NCI-H526 treated with DMSO at 0.1 percent for 48 hours (cell line): ENCODE data around the gene SYT8.
"Not testable (repeated sequence)": the region's sequence is repeated elsewhere in the genome, so short reads cannot be mapped to it uniquely, and the experiment has no call there.

Experiments used
- DNase-seq: peaks from one replicate; lab custom pipeline; 2025; lab: John Stamatoyannopoulos, UW

SYT8 gene, protein sequence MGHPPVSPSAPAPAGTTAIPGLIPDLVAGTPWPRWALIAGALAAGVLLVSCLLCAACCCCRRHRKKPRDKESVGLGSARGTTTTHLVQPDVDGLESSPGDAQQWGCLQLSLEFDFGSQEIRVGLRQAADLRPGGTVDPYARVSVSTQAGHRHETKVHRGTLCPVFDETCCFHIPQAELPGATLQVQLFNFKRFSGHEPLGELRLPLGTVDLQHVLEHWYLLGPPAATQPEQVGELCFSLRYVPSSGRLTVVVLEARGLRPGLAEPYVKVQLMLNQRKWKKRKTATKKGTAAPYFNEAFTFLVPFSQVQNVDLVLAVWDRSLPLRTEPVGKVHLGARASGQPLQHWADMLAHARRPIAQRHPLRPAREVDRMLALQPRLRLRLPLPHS

DNA sequence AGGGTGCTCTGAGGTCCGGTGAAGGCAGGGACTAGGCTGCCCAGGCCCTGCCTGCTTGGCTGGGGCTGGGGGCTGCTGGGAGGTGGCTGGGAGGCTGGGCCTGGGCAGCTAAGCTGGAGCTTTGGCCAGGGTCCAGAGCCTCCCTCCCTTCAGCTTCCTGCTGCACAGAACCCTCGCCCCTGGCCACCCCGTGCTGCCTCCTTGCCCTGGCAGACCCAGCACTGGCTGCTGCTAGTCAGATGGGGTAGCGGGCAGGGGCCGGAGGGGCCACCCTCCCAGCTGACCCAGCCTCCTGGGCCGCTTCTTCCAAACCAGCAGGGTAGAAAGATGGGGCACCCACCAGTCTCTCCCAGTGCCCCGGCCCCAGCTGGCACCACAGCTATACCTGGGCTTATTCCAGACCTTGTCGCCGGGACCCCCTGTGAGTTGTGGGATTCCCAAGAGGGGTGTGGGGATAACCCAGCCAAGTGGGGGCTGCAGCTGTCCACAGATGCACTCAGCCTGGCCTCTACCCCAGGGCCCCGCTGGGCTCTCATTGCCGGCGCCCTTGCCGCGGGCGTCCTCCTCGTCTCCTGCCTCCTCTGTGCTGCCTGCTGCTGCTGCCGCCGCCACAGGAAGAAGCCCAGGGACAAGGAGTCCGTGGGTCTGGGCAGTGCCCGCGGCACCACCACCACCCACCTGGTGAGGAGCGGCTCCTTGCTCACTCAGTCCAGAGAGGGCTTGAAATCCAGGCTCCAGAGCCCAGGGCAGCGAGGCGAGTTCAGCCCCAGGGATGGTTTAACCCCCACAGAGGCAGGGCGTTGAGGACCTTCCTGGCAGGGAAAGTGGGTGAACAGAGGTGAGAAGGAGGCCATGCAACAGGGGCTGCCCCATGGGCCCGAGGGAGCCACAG is at the start of gene SYT8:
TSS of gene SYT8 (plus strand) at position 212 of the 892 bp plus-strand sequence. CDS start at position 328, 116 bp downstream.
- no peak for DNase-seq

DNA sequence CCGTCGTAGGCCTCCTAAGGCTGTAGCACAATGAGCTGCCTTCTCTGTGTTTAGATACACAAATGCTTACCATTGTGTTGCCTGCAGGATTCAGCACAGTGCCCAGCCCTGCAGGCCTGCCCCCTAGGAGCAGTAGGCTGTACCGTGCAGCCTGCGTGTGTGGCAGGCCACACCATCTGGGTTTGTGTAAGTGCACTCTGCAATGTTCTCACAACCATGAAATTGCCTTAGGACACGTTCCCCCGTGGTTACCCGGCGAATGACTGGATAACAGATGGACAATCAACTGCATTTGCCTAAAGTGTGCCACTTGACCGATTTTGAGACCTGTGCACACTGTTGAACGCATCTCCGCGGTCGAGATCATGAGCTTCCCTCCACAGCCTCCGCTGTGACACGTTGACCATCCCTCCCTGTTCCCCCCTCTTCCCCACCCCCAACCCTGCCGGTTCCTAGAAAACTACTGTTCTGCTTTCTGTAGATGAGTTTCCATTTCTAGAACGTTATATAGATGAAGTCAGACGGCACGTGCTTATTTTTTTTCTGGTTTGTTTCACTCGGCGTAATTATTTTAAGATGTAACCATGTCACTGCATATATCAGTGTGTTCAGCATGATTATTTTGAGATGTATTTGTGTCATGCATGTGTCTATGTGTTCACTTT is 48.9 kb upstream of the SYT8 start:
- DNase-seq = no peak

DNA sequence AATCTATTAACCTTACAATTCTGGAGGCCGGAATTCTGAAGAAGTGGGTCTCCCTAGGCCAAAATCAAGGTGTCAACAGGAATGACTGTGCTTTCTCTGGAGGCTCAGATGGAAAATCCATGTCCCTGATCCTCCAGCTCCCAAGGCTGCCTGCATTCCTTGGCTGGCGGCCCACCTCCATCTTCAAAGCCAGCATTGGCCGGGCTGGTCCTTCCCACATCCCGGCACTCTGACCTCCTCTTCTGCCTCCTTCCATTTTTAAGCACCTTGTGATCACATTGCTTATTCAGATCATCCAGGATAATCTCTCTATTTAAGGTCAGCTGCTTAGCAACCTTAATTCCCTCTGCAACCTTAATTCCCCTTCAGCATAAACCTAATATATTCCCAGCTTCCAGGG is 48.3 kb upstream of the SYT8 start:
- no peak for DNase-seq

DNA sequence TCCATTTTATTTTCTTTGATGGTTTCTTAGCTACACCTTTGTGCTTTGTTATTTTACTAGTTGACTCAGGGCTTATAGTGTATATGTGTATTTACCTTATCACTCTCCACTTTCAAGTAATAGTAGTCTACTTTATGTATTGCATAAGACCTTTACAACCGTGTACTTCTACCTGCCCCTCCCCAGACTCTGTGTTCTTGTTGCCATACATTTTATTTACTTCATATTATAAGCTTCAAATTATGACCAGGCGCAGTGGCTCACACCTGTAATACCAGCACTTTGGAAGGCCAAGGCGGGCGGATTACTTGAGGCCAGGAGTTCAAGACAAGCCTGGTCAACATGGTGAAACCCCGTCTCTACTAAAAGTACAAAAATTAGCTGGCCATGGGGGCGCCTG is 42.9 kb upstream of the SYT8 start:
- no peak for DNase-seq

DNA sequence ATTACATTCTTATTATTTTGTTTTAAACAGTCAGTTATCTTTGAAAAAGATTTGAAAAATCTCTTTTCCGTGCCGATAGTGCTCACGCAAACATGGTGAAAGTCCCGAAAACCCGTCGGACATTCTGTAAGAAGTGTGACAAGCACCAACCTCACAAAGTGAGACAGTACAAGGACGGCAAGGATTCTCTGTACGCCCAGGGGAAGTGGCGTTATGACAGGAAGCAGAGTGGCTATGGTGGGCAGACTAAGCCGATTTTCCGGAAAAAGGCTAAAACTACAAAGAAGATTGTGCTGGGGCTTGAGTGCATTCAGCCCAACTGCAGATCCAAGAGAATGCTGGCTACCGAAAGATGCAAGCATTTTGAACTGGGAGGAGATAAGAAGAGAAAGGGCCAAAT is 42.3 kb upstream of the SYT8 start:
- no peak for DNase-seq

DNA sequence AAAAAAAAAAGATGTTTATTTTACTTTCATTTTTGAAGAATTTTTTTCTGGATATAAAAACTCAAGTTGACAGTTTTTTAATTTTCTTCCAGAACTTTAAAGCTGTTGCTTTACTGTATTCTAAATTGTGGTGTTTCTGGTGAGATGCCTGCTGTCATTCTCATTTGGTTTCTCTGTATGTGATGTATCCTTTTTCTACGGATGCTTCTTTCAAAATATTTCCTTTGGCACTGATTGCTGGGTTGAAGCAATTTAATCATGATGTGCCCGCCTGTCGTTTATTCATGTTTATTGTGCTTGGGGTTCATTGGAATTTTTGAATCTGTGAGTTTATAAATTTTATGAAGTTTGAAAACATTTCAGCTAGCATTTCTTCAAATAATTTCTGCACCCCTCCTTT is 41.7 kb upstream of the SYT8 start:
- DNase-seq = no peak

DNA sequence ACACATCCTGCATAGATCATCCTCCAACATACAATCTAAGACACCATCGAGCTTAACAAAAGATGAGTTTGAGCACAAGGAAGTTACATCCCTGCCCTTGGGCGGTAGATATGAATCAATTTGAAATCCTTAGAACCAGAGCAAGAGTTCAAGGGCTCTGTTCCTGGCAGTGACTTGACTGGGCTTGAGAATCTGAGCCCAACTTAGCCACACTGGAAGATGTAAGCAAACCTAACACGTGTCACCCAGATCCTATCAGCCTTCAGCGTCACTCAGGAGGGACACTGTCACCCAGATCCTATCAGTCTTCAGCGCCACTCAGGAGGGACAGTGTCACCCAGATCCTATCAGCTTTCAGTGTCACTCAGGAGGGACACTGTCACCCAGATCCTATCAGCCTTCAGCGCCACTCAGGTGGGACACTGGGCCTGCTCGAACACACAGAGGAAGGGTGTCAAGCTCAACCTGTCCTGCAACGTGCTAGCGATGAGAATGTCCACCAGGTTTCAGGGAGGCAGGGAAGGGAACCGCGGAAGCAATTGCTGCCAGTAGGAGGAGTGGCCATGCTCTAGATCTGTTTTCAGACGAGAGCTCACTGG is 38.3 kb upstream of the SYT8 start:
- no peak for DNase-seq

DNA sequence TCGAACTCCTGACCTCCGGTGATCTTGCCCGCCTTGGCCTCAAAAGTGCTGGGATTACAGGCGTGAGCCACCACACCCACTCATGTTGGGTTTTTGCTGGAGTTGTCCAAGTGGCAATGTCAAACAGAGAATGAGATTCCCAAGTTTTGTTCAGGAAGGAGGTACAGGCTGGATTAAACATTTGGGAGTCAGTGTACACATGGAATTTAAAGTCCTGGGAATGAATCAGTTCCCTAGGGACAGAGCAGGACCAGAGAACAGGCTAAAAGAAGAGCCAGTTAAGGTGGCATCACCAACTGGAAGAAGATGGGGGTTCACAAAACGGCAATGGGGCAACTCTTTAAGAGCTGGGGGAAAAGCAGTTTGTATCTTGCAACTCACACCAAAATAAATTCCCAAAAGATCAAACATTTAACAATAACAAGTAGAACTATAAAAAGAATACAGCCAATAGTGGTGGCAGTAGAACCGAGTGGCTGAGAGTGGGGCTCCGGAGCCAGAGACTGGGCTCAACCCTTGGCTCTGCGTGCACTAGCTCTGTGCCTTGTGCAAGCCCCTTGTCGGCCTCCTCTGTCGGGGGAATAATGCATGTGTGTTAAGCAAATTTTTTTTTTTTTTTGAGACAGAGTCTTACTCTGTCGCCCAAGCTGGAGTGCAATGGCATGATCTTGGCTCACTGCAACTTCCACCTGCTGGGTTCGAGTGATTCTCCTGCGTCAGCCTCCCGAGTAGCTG is 37.2 kb upstream of the SYT8 start:
- DNase-seq = no peak

DNA sequence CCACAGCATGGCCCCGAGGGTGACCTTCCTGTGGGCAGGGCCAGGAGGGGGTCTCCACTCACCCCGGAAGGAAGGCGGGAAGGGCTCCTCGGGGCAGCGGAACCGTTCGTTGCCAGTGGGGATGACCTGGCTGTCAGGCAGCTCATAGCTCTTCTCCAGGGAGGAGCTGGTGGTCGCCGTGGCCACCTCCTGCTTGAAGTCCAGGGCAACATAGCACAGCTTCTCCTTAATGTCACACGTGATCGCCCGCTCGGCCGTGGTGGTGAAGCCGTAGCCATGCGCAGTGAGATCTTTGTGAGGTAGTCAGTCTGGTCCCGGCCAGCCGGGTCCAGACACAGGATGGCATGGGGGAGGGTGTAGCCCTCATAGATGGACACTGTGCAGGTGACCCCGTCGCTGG is 31.5 kb upstream of the SYT8 start:
- DNase-seq = no peak

DNA sequence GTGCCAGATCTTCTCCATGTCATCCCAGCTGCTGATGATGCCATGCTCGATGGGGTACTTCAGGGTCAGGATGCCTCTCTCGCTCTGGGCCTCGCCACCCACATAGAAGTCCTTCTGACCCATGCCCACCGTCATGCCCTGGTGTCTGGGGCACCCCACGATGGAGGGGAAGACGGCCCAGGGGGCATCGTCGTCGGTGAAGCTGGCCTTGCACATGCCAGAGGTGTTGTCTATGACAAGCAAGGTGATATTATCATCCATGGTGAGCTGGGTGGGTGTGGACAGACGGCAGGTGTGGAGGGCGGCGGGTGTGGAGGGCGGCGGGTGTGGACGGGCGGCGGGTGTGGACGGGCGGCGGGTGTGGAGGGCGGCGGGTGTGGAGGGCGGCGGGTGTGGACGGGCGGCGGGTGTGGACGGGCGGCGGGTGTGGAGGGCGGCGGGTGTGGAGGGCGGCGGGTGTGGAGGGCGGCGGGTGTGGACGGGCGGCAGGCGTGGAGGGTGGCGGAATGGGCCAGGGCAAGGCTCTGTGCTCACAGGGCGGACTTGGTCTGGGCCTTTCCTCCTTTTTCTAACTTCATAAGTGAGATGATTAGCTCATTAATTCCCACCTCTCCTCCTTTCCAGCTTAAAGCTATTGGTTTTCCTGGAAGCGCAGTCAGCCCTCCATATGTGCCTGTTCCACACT is 30.8 kb upstream of the SYT8 start:
- not testable (repeated sequence) for DNase-seq

DNA sequence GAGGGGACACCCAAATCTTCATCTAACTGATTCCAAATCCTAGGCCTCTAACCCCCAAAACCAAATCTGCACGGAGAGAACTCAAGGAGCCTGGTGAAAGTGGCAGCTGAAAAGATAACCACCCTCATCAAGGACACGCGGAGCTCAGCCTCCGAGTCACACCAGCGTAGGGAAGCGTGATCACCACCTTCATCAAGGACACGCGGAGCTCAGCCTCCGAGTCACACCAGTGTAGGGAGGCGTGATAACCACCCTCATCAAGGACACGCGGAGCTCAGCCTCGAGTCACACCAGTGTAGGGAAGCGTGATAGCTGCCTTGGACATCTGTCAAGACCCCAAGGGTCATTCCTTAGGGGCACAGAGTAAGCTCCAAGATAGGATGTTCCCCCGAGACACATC is 29.3 kb upstream of the SYT8 start:
- DNase-seq = no peak

DNA sequence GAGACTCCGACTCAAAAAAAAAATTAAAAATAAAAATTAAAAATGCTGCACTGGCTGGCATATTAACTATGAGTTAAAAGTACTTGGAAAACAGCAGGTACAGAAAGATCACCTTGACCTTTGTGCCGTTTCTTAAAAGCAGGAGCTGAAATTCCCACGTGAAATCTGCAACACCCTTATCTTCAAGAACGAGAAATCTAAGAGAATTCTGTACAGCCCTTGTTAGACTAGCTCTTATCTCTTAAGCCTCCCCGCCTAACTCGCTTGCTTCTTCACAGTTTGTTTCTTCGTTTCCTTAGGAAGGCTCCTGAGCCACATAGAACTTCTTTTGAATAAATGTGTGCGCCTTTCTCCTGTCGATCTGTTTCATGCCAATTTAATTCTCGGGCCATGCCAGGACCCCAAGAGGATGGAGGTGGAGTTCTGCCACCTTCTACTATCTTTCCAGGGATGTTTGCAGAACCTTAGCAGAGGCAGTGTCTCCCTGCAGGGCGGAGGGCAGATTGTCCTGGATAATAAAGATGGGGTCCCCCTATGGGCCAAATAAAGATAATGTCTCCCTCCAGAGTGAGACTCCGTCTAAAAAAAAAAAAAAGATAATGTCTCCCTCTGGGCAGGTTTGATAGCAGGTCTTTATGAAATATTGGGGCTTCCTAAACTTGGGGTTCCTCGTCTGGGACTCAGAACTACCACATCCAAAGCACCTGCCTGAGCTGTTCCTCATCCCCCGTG is 27.4 kb upstream of the SYT8 start:
- no peak for DNase-seq

DNA sequence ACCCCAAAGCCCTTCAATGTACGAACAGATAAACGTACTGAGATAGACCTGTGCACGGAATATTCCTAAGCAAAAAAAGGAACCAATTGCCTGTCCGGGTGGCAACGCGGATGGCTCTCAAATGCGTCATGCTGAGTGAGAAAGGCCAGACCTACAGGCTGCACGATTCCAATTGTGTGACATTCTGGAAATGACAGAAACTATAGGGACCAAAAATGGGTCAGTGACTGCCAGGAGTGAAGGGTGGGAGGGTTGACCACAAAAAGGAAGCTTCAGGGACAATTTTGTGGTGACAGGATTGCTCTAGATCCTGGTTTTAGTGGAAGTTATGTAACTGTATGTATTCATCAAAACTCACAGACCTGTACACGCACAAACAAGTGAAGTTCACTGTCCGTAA is 24.0 kb upstream of the SYT8 start:
- no peak for DNase-seq

DNA sequence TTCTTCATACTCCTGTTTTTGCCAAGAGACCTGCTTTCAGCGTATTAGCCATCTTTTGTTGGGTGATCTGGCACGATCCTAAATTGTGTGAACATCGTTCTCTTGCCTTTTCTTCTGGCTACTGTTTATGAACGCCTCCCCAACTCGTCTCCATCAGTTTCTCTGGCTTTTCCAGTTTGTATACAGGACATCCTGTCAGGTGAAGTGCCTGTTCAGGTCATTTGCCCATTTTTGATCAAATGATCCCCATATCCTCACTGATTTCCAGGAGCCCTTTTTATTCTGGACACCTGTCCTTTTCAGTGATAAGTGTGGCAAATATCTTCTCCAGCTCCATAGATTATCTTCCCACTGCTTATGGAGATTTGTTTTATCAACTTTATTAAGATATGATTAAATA is 22.5 kb upstream of the SYT8 start:
- no peak for DNase-seq

DNA sequence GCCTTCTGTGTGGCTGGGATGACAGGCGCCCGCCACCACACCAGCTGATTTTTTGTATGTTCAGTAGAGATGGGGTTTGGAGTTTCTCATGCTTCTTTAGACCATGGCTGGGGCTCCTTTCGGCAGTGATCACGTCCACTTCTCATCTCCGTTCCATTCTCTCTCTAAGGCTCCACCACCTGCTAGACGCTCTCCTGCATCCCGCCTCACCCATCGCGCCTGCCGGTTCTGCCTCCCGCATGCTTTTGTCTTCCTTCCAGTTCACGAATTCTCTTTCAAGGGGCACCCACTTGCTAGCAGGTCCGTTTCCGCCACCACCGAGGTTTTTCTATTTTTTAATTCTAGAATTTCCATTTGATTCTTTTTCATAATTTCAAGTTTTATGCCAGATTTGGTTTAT is 22.0 kb upstream of the SYT8 start:
- DNase-seq = no peak

DNA sequence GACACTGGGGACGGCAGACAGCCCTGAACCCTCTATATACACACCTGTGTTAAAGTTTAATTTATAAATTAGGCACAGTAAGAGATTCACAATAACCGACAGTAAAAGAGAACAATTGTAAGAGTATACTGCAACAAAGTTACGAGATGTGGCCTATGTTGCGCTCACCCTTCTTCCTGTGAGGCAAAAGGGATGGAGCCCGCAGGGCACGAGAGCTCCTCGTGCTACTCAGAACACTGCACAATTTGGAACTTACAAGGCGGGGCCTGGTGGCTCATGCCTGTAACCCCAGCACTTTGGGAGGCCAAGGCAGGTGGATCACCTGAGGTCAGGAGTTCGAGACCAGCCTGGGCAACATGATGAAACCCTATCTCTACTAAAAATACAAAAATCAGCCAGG is 21.4 kb upstream of the SYT8 start:
- DNase-seq = not testable (repeated sequence)

DNA sequence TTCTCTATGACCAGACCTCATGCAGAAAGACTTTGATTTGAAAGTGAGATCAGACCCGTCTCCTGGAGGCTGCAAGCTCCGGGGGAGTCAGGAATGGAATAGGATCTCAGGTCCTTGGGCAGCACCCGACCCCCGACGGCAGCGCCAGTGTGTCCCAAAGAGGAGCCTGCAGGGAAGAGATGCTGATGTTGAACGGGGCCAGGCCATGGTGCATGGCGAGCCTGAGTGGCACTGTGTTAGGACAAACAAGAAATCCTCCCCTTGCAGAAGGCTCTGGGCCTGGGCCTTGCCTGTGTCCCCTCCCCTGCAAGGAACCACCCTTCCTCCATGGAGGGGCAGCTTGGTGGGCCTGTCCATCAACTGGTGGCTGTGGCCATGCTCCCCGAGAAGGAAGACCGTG is 20.1 kb upstream of the SYT8 start:
- DNase-seq = no peak

DNA sequence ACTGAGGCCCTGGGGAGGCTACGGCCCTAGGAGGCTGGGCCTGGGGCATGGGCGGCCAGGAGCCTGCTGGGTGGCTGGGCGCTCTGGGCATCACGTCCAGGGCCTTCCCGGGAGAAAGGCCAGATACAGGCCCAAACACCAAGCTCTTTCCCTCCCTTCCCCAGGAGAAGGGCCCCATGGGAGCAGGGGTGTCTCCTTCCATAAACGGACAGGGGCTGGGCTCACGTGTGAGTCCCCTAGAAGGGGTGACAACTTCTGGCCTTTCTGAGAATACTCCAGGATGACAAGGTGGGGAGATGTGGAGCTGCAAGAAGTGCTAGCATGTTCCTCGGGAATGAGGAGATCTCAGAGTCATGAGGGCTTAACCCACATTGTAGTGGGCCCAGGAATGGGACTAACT is 19.5 kb upstream of the SYT8 start:
- DNase-seq = no peak

DNA sequence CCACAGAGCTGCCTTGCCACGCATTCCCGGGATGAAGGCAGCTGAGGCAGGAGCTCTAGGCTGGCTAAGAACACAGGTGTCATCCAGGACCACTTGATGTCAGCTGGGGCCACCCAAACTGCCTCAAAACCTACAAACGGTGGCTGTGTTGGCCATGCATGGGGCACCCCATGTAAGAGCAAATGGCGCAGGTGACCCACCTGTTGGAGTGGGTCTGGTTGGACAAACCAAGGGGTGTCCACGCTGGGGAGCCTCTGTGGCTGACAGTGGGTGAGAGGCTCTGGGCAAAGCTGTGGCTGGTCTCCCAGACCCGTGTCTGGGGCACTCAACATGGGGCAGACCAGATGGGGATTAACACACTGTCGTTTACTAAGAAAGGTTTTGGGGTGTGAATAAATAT is 19.0 kb upstream of the SYT8 start:
- no peak for DNase-seq

DNA sequence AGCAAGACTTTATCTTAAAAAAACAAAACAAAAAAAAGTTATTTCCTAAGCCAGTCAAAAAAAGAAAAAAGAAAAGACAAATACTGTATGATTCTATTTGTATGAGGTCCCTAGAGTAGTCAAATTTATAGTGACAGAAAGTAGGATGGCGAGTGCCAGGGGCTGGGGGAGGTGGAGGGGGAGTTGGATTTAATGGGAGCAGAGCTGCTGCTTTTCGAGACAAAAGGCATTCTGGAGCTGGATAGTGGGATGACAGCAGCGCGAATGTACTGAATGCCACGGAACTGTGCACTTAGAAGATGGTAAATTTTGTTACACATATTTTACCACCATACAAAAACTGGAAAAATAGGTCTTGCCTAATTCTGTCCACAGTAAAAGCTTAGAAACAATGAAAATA is 17.8 kb upstream of the SYT8 start:
- DNase-seq = no peak
